Stimulated activated CD8-positive, alpha-beta memory T cell treated with anti-CD3 and anti-CD28 coated beads, Interleukin-12 subunit alpha, Interleukin-12 subunit beta, amount 100 ng/mL, for 24 hours (primary cell): ENCODE results near the gene YPEL4.

Source experiments
- DNase-seq: peaks from one replicate; pipeline ENCODE4 v3.0.0-alpha.2; 2020; ENCODE audit errors: extremely low read depth

Gene YPEL4

GRCh38 chr11:57650739-57651090 lies 1.0 kb upstream of the YPEL4 start:
- no peak for DNase-seq

GRCh38 chr11:57648801-57649735 lies 644 bp downstream of the YPEL4 start:
- DNase-seq, result no peak

GRCh38 chr11:57647960-57648800 lies 1.5 kb downstream of the YPEL4 start:
- no peak for DNase-seq

GRCh38 chr11:57647372-57647771 lies 2.3 kb downstream of the YPEL4 start:
- no peak for DNase-seq

GRCh38 chr11:57646799-57647303 lies 2.9 kb downstream of the YPEL4 start:
- DNase-seq, result no peak

- DNase-seq, result no peak
Measured at GRCh38 chr11:57646194-57646798, 3.4 kb downstream of the YPEL4 start.

GRCh38 chr11:57645689-57646085 lies 4.0 kb downstream of the YPEL4 start:
- no peak for DNase-seq

- peak; percentile 59 for DNase-seq
Measured at GRCh38 chr11:57644748-57645688, 4.7 kb downstream of the YPEL4 start.

- DNase-seq, result no peak
Measured at GRCh38 chr11:57643802-57644201, 5.9 kb downstream of the YPEL4 start.

- DNase-seq, result no peak
Measured at GRCh38 chr11:57641011-57641807, 8.5 kb downstream of the YPEL4 start.

- no peak for DNase-seq
Measured at GRCh38 chr11:57640068-57640800, 9.5 kb downstream of the YPEL4 start.

GRCh38 chr11:57639321-57640067 lies 10.2 kb downstream of the YPEL4 start:
- no peak for DNase-seq

- DNase-seq, result no peak
Measured at GRCh38 chr11:57638811-57639320, 10.8 kb downstream of the YPEL4 start.

- no peak for DNase-seq
Measured at GRCh38 chr11:57638005-57638781, 11.5 kb downstream of the YPEL4 start.

- DNase-seq, result no peak
Measured at GRCh38 chr11:57637626-57638004, 12.1 kb downstream of the YPEL4 start.

GRCh38 chr11:57635246-57635645 lies 14.5 kb downstream of the YPEL4 start:
- DNase-seq, result no peak

GRCh38 chr11:57634311-57634710 lies 15.4 kb downstream of the YPEL4 start:
- DNase-seq, result no peak
